Smooth muscle cell (in vitro differentiated cells): ENCODE measurements around the gene HTRA3. TPM values are rescaled to one million over a fixed set of nuclear protein-coding genes. Genes with fewer than 3 reads are reported as not detected.

Experiments used
- DNase-seq: peaks from one replicate; lab custom pipeline; 2025; ENCODE audit not compliant: unreplicated experiment; lab: John Stamatoyannopoulos, UW
- H2AFZ ChIP-seq: fragments of 200-600 bp; sonication (generic); 2 replicates; pipeline ENCODE4 v1.6.0; 2016; ENCODE audit warnings: antibody characterized with exemption, low read depth, mild to moderate bottlenecking
- H3F3A ChIP-seq: fragments of 200-600 bp; sonication (generic); 2 replicates; pipeline ENCODE4 v1.6.0; 2017; ENCODE audit warnings: antibody characterized with exemption, low read depth
- H3K27ac ChIP-seq: fragments of 200-600 bp; sonication (generic); 2 replicates; pipeline ENCODE4 v1.5.1; 2016; ENCODE audit warnings: low read depth, mild to moderate bottlenecking
- H3K27me3 ChIP-seq: fragments of 200-600 bp; sonication (generic); 2 replicates; pipeline ENCODE4 v1.6.1; 2016; ENCODE audit warnings: low read depth, mild to moderate bottlenecking
- H3K36me3 ChIP-seq: fragments of 200-600 bp; sonication (generic); 2 replicates; pipeline ENCODE4 v1.5.1; 2016; ENCODE audit warnings: low read depth
- H3K4me1 ChIP-seq: fragments of 200-600 bp; sonication (generic); 2 replicates; pipeline ENCODE4 v1.5.1; 2016; ENCODE audit warnings: low read depth
- H3K4me2 ChIP-seq: fragments of 200-600 bp; sonication (generic); 2 replicates; pipeline ENCODE4 v1.6.0; 2016; ENCODE audit warnings: mild to moderate bottlenecking
- H3K4me3 ChIP-seq: fragments of 200-600 bp; sonication (generic); 2 replicates; pipeline ENCODE4 v1.5.1; 2016; ENCODE audit warnings: mild to moderate bottlenecking
- H3K79me2 ChIP-seq: fragments of 200-600 bp; sonication (generic); 2 replicates; pipeline ENCODE4 v1.6.0; 2016; ENCODE audit warnings: low read depth, mild to moderate bottlenecking
- H3K9ac ChIP-seq: fragments of 200-600 bp; sonication (generic); 2 replicates; pipeline ENCODE4 v1.6.0; 2016; ENCODE audit warnings: low read depth
- H3K9me3 ChIP-seq: fragments of 200-600 bp; sonication (generic); replicated peaks from 2 replicates; pipeline ENCODE4 v1.5.1; 2016; ENCODE audit warnings: low read depth
- H4K20me1 ChIP-seq: fragments of 200-600 bp; sonication (generic); 2 replicates; pipeline ENCODE4 v1.6.0; 2016; ENCODE audit warnings: low read depth
- CTCF ChIP-seq: fragments of 200-600 bp; sonication (generic); IDR thresholded peaks from 2 replicates; pipeline ENCODE4 v1.5.1; 2017; ENCODE audit warnings: borderline replicate concordance, mild to moderate bottlenecking, antibody characterized with exemption; ENCODE audit not compliant: insufficient read depth, poor library complexity, severe bottlenecking
- WGBS: methylation state at CpG from one replicate; pipeline ENCODE4 v1.1.7; 2016; ENCODE audit warnings: low lambda C conversion rate; 5-methylcytosine and 5-hydroxymethylcytosine counted together
- polyA plus RNA-seq: library from polyadenylated mRNA; unstranded; fragments of >200 nt; fragmentation: Nextera tagmentation; extraction: Ambion mirVana; gene quantifications from 2 replicates; pipeline ENCODE4 v1.2.1, GENCODE V29; 2016
- total RNA-seq: library from RNA; depleted of rRNA; stranded (reverse); fragments of >200 nt; gene quantifications from 2 replicates; pipeline ENCODE4 v1.2.3, GENCODE V29; 2014

HTRA3 gene
- total and polyA plus RNA-seq, 2 experiments from 2014 or later, result 77.7 to 227 TPM

GRCh38 chr4:8315435-8316250, 46.1 kb downstream of the HTRA3 start:
- H3F3A ChIP-seq, result peaks cover 3% of the 10 kb centered on the region
- H3K27ac ChIP-seq, result no peak overlapping the region
- H3K36me3 ChIP-seq, result no peaks in the 10 kb centered on the region
- 43% methylated on average over 21 of the region's 21 CpGs for WGBS
- H4K20me1 ChIP-seq, result no peaks in the 10 kb centered on the region
- no peak for TF ChIP-seq CTCF
- H3K9ac ChIP-seq, result no peak overlapping the region
- H2AFZ ChIP-seq, result no peak overlapping the region
- no peak for DNase-seq
- H3K9me3 ChIP-seq, result no peaks in the 10 kb centered on the region
- H3K27me3 ChIP-seq, result no peaks in the 10 kb centered on the region
- no peaks in the 10 kb centered on the region for H3K79me2 ChIP-seq
- H3K4me3 ChIP-seq, result no peak overlapping the region
- peaks cover 5% of the 10 kb centered on the region for H3K4me1 ChIP-seq
- H3K4me2 ChIP-seq, result peak overlapping the region; percentile 78

- peak overlapping the region; percentile 50 for H3K4me2 ChIP-seq
- no peak for DNase-seq
- no peak for TF ChIP-seq CTCF
- H3K9ac ChIP-seq, result no peak overlapping the region
- H3K27ac ChIP-seq, result no peak overlapping the region
- no peak overlapping the region for H2AFZ ChIP-seq
- no peaks in the 10 kb centered on the region for H3K79me2 ChIP-seq
- H3K4me3 ChIP-seq, result no peak overlapping the region
- H3K27me3 ChIP-seq, result no peaks in the 10 kb centered on the region
- H4K20me1 ChIP-seq, result no peaks in the 10 kb centered on the region
- WGBS, result 58% methylated on average over 8 of the region's 10 CpGs
- H3F3A ChIP-seq, result peaks cover 3% of the 10 kb centered on the region
- H3K9me3 ChIP-seq, result no peaks in the 10 kb centered on the region
- no peaks in the 10 kb centered on the region for H3K36me3 ChIP-seq
- H3K4me1 ChIP-seq, result peaks cover 5% of the 10 kb centered on the region
Observed at GRCh38 chr4:8316251-8316771, 46.8 kb downstream of the HTRA3 start.

- no peaks in the 10 kb centered on the region for H3K27me3 ChIP-seq
- no peak overlapping the region for H3K27ac ChIP-seq
- no peak for DNase-seq
- no peaks in the 10 kb centered on the region for H3K36me3 ChIP-seq
- peaks cover 5% of the 10 kb centered on the region for H3K4me1 ChIP-seq
- H3K9ac ChIP-seq, result no peak overlapping the region
- H3K4me2 ChIP-seq, result no peak overlapping the region
- no peaks in the 10 kb centered on the region for H3K9me3 ChIP-seq
- WGBS, result 96% methylated on average over 15 of the region's 15 CpGs
- no peaks in the 10 kb centered on the region for H4K20me1 ChIP-seq
- no peak overlapping the region for H3K4me3 ChIP-seq
- no peak overlapping the region for H2AFZ ChIP-seq
- no peaks in the 10 kb centered on the region for H3K79me2 ChIP-seq
- TF ChIP-seq CTCF, result no peak
- H3F3A ChIP-seq, result peaks cover 3% of the 10 kb centered on the region
Observed at GRCh38 chr4:8316911-8317351, 47.4 kb downstream of the HTRA3 start.
